Subcutaneous abdominal adipose tissue (tissue), 5 donors: ENCODE measurements around the gene GLIS2.

Source experiments
- H3K27ac ChIP-seq: one replicate; pipeline ENCODE4 v1.7.0; 2013; ENCODE audit warnings: low read depth, mild to moderate bottlenecking, inconsistent platforms, low read length, moderate library complexity
- H3K27me3 ChIP-seq, 5 donors: one replicate each; pipeline ENCODE4 v1.7.0; 2013; ENCODE audit warnings: low read length in 5 of 5, inconsistent platforms in 1 of 5; ENCODE audit not compliant: control insufficient read depth in 5 of 5, insufficient read depth in 4 of 5
- H3K36me3 ChIP-seq, 5 donors: one replicate each; pipeline ENCODE4 v1.7.0; 2013; ENCODE audit warnings: low read length in 5 of 5; ENCODE audit not compliant: control insufficient read depth in 5 of 5, insufficient read depth in 5 of 5
- H3K4me1 ChIP-seq, 5 donors: one replicate each; pipeline ENCODE4 v1.7.0; 2013; ENCODE audit warnings: low read length in 5 of 5, mild to moderate bottlenecking in 3 of 5, moderate library complexity in 1 of 5; ENCODE audit not compliant: control insufficient read depth in 5 of 5, insufficient read depth in 5 of 5
- H3K4me3 ChIP-seq, 5 donors: one replicate each; pipeline ENCODE4 v1.7.0; 2013; ENCODE audit warnings: low read length in 5 of 5, low read depth in 1 of 5
- H3K9ac ChIP-seq, 5 donors: one replicate each; pipeline ENCODE4 v1.7.0; 2013; ENCODE audit warnings: low read length in 5 of 5, mild to moderate bottlenecking in 4 of 5, moderate library complexity in 3 of 5
- H3K9me3 ChIP-seq, 5 donors: one replicate each; pipeline ENCODE4 v1.7.0; 2013; ENCODE audit warnings: low read length in 5 of 5; ENCODE audit not compliant: control insufficient read depth in 5 of 5
- donor health status: healthy.
- donor health status: healthy.
- donor health status: healthy.
- donor health status: healthy.
- donor health status: healthy.

The GLIS2 gene

DNA sequence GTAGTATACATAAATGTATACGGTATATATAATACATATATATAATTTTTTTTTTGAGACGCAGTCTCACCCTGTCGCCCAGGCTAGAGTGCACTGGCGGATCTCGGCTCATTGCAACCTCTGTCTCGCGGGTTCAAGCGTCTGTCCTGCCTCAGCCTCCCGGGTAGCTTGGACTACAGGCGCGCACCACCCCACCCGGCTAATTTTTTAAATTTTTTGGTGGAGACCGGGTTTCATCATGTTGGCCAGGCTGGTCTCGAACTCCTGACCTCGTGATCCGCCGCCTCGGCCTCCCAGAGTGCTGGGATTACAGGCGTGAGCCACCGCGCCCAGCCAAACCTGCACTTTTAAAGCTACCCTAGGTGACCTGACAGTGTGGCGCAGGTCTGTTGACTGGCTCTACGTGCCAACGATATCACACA lies 34.5 kb downstream of the GLIS2 start:
- Histone ChIP-seq H3K4me1 (peaks cover 3 to 45% (median 39%) of the 10 kb centered on the region in 5 donors), H3K4me3 (peak overlapping the region; percentile 87 to 96 (median 90)), H3K9ac (peak overlapping the region in 4 of 5 donors; percentile 82 to 98 (median 92))

DNA sequence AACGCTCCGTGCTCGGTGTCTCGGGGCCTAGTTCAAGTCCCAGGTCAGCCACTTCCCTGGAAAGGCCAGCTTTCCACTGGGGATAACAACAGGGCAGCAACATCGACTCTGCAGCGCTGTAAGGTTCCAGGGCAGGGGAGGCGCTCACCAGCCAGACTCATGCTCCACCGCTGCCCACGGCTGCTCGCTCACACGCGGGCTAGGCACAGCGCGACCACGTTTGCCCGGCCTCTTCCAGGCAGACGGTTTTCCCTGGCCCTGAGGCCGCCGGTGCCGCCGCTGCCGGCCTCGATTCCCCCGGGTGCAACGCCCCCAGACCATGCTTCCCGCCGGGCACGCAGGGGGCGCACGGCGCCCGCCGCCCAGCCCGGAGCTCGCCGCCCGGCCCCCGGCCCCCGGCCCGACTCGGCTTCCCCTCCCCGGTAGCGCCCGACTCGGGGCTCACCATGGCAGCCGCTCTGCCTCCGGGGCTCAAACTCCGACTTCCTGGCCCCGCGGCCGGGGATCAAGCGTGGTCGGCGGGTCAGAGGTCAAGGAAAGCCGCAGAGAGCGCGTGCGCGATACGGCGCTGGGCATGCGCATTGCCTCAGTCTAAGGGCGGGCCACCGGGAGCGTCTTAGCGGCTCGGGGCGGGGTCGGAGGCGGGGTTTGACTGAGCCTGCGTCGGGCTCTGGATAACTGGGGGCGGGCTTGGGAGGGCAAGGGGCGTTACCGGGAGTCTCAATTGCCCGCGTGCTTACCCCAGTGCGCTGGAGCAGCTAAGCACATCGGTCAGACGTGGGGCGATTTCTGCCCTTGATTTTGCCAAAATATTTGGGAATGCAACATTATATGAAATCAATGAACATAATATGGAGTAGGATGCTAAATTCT lies 35.2 kb downstream of the GLIS2 start, which contains the start of gene PAM16:
PAM16 (minus strand) TSS at position 535 of the 873 bp plus-strand sequence; CDS start at position 448, 87 bp downstream.
- Histone ChIP-seq H3K27ac (peak within 1 kb of the TSS; percentile 74), H3K9ac (peak within 1 kb of the TSS; percentile 48 to 98 (median 90)), H3K4me1 (peaks cover 1 to 39% (median 33%) of the 10 kb centered on the region in 5 donors), H3K27me3 (no peaks in the 10 kb centered on the region), H3K4me3 (peak within 1 kb of the TSS; percentile 87 to 96 (median 90)), H3K9me3 (no peaks in the 10 kb centered on the region), H3K36me3 (peaks cover 0 to 18% (median 10%) of the 10 kb centered on the region in 5 donors)

More for the DNA sequence above, 34.5 kb downstream of the GLIS2 start:
- peaks cover 0 to 18% (median 10%) of the 10 kb centered on the region in 5 donors for H3K36me3 ChIP-seq
- H3K27ac ChIP-seq, result peak overlapping the region; percentile 74
- H3K27me3 ChIP-seq, result no peaks in the 10 kb centered on the region
- no peaks in the 10 kb centered on the region for H3K9me3 ChIP-seq

DNA sequence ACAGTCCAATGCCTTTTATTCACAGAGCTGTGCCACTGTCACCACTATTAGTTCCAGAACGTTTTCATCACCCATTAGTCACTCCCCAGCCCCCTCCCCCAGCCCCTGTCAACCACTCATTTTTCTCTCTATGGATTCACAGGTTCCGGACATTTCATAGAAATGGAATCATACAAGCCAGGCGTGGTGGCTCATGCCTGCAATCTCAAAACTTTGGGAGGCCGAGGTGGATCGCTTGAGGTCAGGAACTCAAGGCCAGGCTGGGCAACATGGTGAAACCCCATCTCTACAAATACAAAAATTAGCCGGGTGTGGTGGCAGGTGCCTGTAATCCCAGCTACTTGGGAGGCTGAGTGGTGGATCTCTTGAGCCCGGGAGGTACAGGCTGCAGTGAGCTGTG lies 36.0 kb downstream of the GLIS2 start:
- Histone ChIP-seq H3K4me1 (peaks cover 0 to 31% (median 28%) of the 10 kb centered on the region in 5 donors), H3K27me3 (no peaks in the 10 kb centered on the region), H3K27ac (no peak overlapping the region), H3K9ac (no peak overlapping the region), H3K36me3 (peaks cover 0 to 22% (median 10%) of the 10 kb centered on the region in 5 donors), H3K4me3 (no peak overlapping the region), H3K9me3 (no peaks in the 10 kb centered on the region)

DNA sequence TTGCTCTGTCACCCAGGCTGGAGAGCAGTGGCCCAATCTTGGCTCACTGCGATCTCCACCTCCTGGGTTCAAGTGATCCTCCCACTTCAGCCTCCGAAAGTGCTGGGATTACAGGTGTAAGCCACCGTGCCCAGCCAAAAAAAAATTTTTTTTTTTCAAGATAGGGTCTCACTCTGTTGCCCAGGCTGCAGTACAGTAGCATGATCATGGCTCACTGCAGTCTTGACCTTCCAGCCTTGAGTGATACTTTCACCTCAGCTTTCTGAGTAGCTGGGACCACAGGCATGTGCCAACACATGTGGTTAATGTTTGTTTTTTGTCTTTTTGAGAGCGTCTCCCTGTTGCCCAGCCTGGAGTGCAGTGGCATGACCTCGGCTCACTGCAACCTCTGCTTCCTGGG lies 37.0 kb downstream of the GLIS2 start:
- no peak overlapping the region for H3K4me3 ChIP-seq
- no peak overlapping the region for H3K27ac ChIP-seq
- peaks cover 0 to 27% (median 11%) of the 10 kb centered on the region in 5 donors for H3K36me3 ChIP-seq
- H3K9me3 ChIP-seq, result no peaks in the 10 kb centered on the region
- H3K9ac ChIP-seq, result no peak overlapping the region
- peaks cover 0 to 21% (median 19%) of the 10 kb centered on the region in 5 donors for H3K4me1 ChIP-seq
- no peaks in the 10 kb centered on the region for H3K27me3 ChIP-seq

DNA sequence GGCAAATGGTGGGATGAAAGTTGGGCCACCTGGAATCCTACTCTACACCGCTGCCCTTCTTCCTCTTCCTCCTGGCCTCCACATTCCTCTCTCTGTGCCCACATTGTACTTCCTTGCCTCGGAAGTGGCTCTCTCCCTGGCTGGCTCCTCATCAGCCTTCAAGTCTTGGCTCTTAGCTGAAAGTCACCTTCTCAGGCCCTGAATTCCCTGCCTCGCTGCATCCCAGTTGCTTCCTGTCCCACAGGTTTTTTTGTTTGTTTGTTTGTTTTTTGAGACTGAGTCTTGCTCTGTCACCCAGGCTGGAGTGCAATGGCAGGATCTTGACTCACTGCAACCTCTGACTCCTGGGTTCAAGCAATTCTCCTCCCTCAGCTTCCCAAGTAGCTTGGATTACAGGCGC lies 37.8 kb downstream of the GLIS2 start:
- Histone ChIP-seq H3K9ac (no peak overlapping the region), H3K27me3 (no peaks in the 10 kb centered on the region), H3K27ac (no peak overlapping the region), H3K4me3 (no peak overlapping the region), H3K4me1 (peaks cover 0 to 16% (median 13%) of the 10 kb centered on the region in 5 donors), H3K36me3 (peaks cover 0 to 30% (median 19%) of the 10 kb centered on the region in 5 donors), H3K9me3 (no peaks in the 10 kb centered on the region)

DNA sequence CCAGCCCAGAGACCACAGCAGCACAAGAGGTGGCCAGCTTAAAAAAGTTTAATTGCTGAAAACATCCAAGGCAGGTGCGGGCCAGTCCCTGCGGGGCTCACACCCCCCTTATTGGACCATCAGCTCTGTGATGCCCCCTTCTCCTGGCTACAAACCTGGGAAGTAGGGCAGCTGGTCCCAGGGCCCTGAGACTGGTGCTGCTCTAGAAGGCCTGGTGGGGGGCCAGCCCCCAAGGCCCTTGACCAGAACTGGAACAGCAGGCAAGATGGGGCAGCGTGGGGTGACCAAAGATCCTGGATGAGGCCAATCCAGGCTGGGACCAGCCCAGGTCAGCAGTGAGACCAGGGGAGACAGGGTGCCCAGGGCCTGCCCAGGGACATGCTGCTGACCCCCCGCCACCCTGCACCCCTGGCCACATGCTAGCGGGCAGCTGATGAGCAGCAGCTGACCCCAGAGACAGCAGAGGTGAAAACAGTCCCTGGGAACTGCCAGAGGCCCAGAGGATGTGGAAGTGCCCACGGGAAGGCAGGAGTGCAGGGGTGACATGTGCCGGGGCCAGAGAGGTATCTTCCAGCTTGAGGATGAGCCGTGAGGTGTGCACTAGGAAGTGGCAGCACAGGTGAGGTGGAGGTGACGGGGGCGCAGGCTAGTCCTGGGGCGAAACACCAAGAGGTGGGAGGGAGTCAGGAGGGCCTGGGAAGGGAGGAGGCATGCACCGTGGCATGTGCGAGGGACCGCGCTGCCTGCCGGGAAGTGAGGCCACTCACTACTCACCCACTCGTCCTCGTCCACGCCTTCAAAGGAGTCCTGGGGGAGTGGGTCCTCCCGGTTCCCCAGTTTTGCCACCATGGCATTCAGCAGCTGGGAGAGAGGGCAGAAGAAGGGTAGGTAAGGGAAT lies 38.9 kb downstream of the GLIS2 start:
- Histone ChIP-seq H3K9me3 (no peaks in the 10 kb centered on the region), H3K27me3 (no peaks in the 10 kb centered on the region), H3K36me3 (peaks cover 0 to 38% (median 19%) of the 10 kb centered on the region in 5 donors), H3K9ac (no peak overlapping the region), H3K4me3 (no peak overlapping the region), H3K4me1 (peaks cover 0 to 16% (median 13%) of the 10 kb centered on the region in 5 donors), H3K27ac (no peak overlapping the region)

DNA sequence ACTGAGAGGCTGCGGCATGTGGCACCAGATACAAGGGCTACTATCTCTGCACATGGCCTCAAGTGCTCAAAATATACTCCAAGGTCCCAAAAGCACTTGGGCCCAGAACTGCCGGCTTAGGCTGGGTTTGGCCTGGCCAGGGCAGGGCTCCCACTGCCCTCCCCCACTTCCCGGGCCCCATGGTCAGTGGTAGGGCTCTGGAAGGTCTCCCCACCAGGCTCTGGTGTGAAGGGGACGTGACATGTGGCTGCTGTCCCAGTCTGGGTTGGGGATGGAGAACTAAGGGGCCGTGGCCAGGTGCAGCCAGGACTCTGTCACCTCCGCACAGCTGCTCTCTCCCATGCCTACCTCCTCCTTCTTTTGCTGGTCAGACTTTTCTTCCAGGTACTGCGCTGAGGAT lies 41.0 kb downstream of the GLIS2 start:
- Histone ChIP-seq H3K27me3 (no peaks in the 10 kb centered on the region), H3K4me1 (peaks cover 0 to 3% (median 0%) of the 10 kb centered on the region in 5 donors), H3K36me3 (peaks cover 0 to 56% (median 29%) of the 10 kb centered on the region in 5 donors), H3K9ac (no peak overlapping the region), H3K9me3 (no peaks in the 10 kb centered on the region), H3K4me3 (no peak overlapping the region), H3K27ac (no peak overlapping the region)

DNA sequence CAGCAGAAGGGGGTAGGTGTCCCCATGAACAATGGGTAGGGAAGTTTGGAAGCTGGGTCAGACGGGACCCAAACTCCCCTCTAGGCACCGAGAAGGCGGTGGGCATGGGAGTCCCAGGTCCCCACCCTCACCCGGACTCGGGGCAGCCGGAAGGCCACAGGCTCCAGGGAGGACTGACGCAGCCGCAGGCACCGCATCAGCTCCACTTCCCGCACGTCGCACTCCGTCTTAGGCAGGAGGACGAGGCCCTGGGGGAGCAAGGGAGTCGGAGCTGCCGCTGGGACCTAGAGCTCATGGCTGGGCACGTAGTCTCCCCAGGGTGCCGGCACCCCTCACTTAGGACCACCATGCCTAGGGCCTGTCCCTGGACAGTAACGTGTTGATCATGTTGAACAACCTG lies 42.4 kb downstream of the GLIS2 start:
- H3K36me3 ChIP-seq, result peaks cover 0 to 69% (median 34%) of the 10 kb centered on the region in 5 donors
- no peaks in the 10 kb centered on the region for H3K9me3 ChIP-seq
- H3K9ac ChIP-seq, result no peak overlapping the region
- no peaks in the 10 kb centered on the region for H3K27me3 ChIP-seq
- H3K4me3 ChIP-seq, result no peak overlapping the region
- no peak overlapping the region for H3K27ac ChIP-seq
- peaks cover 0 to 8% (median 6%) of the 10 kb centered on the region in 5 donors for H3K4me1 ChIP-seq

DNA sequence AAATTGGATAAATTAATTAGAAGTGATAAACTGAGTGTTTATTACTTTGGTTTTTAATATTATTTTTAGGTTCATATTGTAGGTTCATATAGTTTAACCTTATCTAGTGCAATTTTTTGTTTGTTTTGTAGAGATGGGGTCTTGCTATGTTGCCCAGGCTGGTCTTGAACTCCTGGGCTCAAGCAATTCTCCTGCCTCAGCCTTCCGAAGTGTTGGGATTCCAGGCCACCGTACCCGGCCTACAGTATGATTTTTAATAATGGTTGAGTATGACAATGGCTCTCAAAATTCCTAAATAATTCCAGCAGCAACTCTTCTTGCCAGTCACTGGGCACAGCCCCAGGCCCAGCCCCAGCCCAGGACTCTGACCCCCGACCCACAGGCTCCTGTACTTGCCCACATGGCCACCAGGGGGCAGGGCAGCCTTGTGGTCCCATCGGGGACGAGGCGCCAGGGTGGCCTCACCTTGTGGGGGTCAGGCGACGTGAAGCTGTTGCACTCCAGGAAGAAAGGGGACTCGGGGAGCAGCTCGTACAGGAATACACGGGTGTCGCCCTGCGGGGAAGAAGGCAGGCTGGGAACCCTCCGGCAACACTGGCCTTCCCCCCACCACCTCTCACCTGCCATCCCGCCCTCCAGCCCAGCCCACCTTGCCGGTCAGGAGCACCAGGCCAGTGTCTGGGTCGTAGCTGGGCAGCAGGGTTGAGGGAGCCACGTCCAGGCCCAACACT lies 43.1 kb downstream of the GLIS2 start:
- Histone ChIP-seq H3K9ac (no peak overlapping the region), H3K27ac (no peak overlapping the region), H3K36me3 (peaks cover 0 to 72% (median 35%) of the 10 kb centered on the region in 5 donors), H3K4me3 (no peak overlapping the region), H3K9me3 (no peaks in the 10 kb centered on the region), H3K27me3 (no peaks in the 10 kb centered on the region), H3K4me1 (peaks cover 0 to 8% (median 6%) of the 10 kb centered on the region in 5 donors)
